Gastroesophageal sphincter (tissue), 4 donors: ENCODE measurements around the gene HS6ST2. TPM values are rescaled to one million over a fixed set of nuclear protein-coding genes. Genes with fewer than 3 reads are reported as not detected.

Source experiments
- ATAC-seq: fragments of 150-250 bp; one replicate; pipeline ENCODE4 v1.9.1; 2016; ENCODE audit warnings: mild to moderate bottlenecking, moderate library complexity
- H3K27ac ChIP-seq, 4 donors: fragments of 200-600 bp; sonication (generic) in 3 of 4; 1 replicate in 3 of 4; 2 replicates in 1 of 4; pipeline ENCODE4 v1.5.1; 2016 to 2019
- H3K27me3 ChIP-seq: fragments of 200-600 bp; sonication (generic); one replicate; pipeline ENCODE4 v1.5.1; 2019
- H3K36me3 ChIP-seq, 2 donors: fragments of 200-600 bp; sonication (generic); one replicate each; pipeline ENCODE4 v1.5.1; 2019; ENCODE audit warnings: control low read depth in 1 of 2
- H3K4me1 ChIP-seq, 3 donors: fragments of 200-600 bp; sonication (generic); 1 replicate in 2 of 3; 2 replicates in 1 of 3; pipeline ENCODE4 v1.5.1; 2016 to 2019; ENCODE audit warnings: control low read depth in 2 of 3
- H3K4me3 ChIP-seq, 2 donors: fragments of 200-600 bp; sonication (generic); one replicate each; pipeline ENCODE4 v1.5.1; 2019; ENCODE audit warnings: mild to moderate bottlenecking in 1 of 2, moderate library complexity in 1 of 2
- H3K9me3 ChIP-seq, 3 donors: fragments of 200-600 bp; sonication (generic); one replicate each; pipeline ENCODE4 v1.5.1; 2017 to 2019; ENCODE audit warnings: control low read depth in 2 of 3
- EP300 ChIP-seq: sonication (generic); formaldehyde crosslinking; IDR thresholded peaks from one replicate; pipeline ENCODE4 v1.6.1; 2017; ENCODE audit warnings: antibody characterized with exemption, mild to moderate bottlenecking
- POLR2A ChIP-seq, 2 donors: fragments of 450-650 bp; IDR thresholded peaks; one replicate each; pipeline ENCODE4 v1.6.1; 2017; ENCODE audit warnings: antibody characterized with exemption in 2 of 2, mild to moderate bottlenecking in 2 of 2, moderate library complexity in 1 of 2
- POLR2AphosphoS5 ChIP-seq: sonication (generic); formaldehyde crosslinking; IDR thresholded peaks from one replicate; pipeline ENCODE4 v1.6.1; 2017; ENCODE audit warnings: antibody characterized with exemption
- WGBS, 2 donors: methylation state at CpG; one replicate each; pipeline ENCODE4 v1.1.5; 2018; ENCODE audit warnings: low coverage in 1 of 2; 5-methylcytosine and 5-hydroxymethylcytosine counted together
- total RNA-seq, 4 donors: library from RNA; depleted of rRNA; stranded (reverse); fragments of >200 nt; gene quantifications; one replicate each; pipeline ENCODE4 v1.1.0, GENCODE V29; 2016
- TF ChIP-seq, protein P1 (sequence below), 4 experiments: fragments of 200-600 bp in 2 of 4; fragments of 450-650 bp in 2 of 4; sonication (generic) in 1 of 4; IDR thresholded peaks; one replicate each; pipeline ENCODE4 v1.5.1; 2017 to 2019; ENCODE audit warnings: antibody characterized with exemption in 4 of 4, mild to moderate bottlenecking in 2 of 4, moderate library complexity in 2 of 4

HS6ST2 gene
- total RNA-seq, 4 donors from 2014 or later: 0.08 to 1.9 (median 0.22) TPM

DNA sequence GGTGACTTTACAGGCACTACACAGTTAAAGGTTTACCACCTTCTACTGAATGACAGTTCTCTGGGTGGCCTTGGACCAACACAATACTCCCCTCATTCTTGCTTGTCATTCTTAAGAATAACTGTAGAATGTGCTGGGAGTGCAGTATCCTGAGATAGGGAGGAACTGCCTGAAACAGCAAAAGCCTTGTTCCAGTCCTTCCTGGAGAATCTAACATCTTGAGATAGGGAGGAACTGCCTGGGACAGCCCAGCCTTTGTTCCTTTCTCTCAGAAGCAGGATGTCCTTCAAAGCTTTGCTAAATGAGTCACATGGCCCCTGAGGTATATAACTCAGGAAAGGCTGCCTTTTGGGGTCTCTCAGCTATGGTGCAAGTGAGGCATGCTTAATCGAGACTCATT, 323.9 kb downstream of the HS6ST2 start:
- H3K4me3 ChIP-seq: no peak overlapping the region
- 29 to 50% methylated on average over 1 of the region's 1 CpG for WGBS, 2 donors
- ATAC-seq: no peak
- H3K36me3 ChIP-seq: no peaks in the 10 kb centered on the region
- no peak for TF ChIP-seq EP300
- TF ChIP-seq POLR2A (IDR thresholded peaks at IDR 0.05): no peak
- TF ChIP-seq, protein P1, sequence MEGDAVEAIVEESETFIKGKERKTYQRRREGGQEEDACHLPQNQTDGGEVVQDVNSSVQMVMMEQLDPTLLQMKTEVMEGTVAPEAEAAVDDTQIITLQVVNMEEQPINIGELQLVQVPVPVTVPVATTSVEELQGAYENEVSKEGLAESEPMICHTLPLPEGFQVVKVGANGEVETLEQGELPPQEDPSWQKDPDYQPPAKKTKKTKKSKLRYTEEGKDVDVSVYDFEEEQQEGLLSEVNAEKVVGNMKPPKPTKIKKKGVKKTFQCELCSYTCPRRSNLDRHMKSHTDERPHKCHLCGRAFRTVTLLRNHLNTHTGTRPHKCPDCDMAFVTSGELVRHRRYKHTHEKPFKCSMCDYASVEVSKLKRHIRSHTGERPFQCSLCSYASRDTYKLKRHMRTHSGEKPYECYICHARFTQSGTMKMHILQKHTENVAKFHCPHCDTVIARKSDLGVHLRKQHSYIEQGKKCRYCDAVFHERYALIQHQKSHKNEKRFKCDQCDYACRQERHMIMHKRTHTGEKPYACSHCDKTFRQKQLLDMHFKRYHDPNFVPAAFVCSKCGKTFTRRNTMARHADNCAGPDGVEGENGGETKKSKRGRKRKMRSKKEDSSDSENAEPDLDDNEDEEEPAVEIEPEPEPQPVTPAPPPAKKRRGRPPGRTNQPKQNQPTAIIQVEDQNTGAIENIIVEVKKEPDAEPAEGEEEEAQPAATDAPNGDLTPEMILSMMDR (IDR thresholded peaks at IDR 0.05): no peak
- TF ChIP-seq POLR2AphosphoS5: no peak
- H3K27me3 ChIP-seq: no peaks in the 10 kb centered on the region
- no peaks in the 10 kb centered on the region for H3K4me1 ChIP-seq
- H3K9me3 ChIP-seq: no peaks in the 10 kb centered on the region
- H3K27ac ChIP-seq: no peak overlapping the region

GRCh38 chrX:132631579-132632232, 326.7 kb downstream of the HS6ST2 start:
- Histone ChIP-seq H3K4me3 (no peak overlapping the region), H3K36me3 (no peaks in the 10 kb centered on the region), H3K27me3 (no peaks in the 10 kb centered on the region), H3K27ac (no peak overlapping the region), H3K4me1 (no peaks in the 10 kb centered on the region), H3K9me3 (no peaks in the 10 kb centered on the region)
- WGBS, 2 donors: 0% methylated on average over 1 of the region's 3 CpGs; no CpG with 5 or more reads in 1 of the 2 donors
- no peak for ATAC-seq
- TF ChIP-seq, protein P1 (IDR thresholded peaks at IDR 0.05): peak in 3 of 4 experiments; percentile 32 to 64 (median 39)
- no peak for TF ChIP-seq POLR2A (IDR thresholded peaks at IDR 0.05)

DNA sequence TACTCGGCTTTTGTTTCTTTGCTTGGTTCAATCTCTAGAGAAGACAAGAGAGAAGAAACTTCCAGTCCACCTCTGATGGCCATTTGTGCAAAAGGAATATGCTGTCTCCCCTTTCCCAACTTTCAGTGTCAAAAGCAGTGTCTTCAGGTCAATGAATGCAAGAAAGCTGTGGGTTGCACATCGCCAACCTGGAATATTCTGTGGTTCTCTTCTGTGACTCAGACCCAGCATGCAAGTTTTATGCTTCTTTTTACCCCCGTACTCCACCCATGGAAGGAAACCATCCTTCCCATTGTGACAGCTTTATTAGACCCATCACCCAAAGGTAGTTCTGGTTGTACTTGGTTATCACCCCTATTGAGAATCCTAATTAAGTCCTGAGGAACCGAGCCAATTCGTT, 334.0 kb downstream of the HS6ST2 start:
- WGBS, 2 donors: 69 to 100% methylated on average over 4 to 5 of the region's 5 CpGs
- Histone ChIP-seq H3K27me3 (no peaks in the 10 kb centered on the region), H3K4me3 (no peak overlapping the region), H3K27ac (no peak overlapping the region), H3K9me3 (no peaks in the 10 kb centered on the region), H3K36me3 (no peaks in the 10 kb centered on the region), H3K4me1 (no peaks in the 10 kb centered on the region)
- no peak for ATAC-seq
- TF ChIP-seq, protein P1 (IDR thresholded peaks at IDR 0.05): no peak
- TF ChIP-seq EP300 (no peak), POLR2A (IDR thresholded peaks at IDR 0.05) (no peak), POLR2AphosphoS5 (no peak)

DNA sequence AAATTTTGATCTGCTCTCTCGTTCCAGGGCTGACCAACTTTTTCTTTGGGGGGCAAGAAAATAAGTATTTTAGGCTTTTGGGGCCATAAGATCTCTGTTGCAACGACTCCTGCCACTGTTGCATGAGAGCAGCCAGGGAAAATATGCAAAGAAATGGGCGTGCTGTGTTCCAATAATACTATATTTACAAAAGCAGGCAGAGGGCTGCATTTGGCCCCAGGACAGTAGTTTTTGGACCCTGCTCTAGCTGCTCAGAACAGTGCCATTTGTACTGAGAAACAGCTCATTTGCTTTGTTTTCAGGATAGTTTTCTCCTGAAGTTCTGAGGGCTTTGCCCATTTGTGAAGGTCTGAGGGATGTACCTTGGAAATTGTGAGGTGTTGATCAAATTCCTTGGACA, 334.5 kb downstream of the HS6ST2 start:
- Histone ChIP-seq H3K4me3 (no peak overlapping the region), H3K27ac (no peak overlapping the region), H3K36me3 (no peaks in the 10 kb centered on the region), H3K27me3 (no peaks in the 10 kb centered on the region), H3K9me3 (no peaks in the 10 kb centered on the region), H3K4me1 (no peaks in the 10 kb centered on the region)
- no peak for ATAC-seq
- TF ChIP-seq, protein P1 (IDR thresholded peaks at IDR 0.05): no peak
- no peak for TF ChIP-seq POLR2A (IDR thresholded peaks at IDR 0.05)
- no peak for TF ChIP-seq POLR2AphosphoS5
- 56 to 69% methylated on average over 1 to 3 of the region's 3 CpGs for WGBS, 2 donors

DNA sequence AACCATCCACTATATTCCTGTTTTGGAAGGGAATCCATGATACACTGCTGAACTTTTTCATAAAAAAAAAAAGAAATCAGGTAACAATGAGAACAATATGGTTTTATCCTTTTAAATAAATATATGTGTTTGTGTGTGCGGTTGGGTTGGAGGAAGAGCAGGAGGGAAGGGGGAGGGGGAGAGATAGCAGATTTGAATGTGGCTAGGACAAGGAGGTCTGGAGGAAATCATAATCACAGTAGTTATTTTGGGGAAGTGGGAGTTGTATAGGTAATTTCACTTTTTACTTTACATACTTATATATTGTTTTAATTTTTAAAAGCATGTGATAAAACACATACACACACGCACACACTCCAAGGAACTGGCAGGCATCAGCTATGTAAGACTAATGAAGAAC, 335.1 kb downstream of the HS6ST2 start:
- Histone ChIP-seq H3K9me3 (no peaks in the 10 kb centered on the region), H3K27me3 (no peaks in the 10 kb centered on the region), H3K4me1 (no peaks in the 10 kb centered on the region), H3K27ac (no peak overlapping the region), H3K36me3 (no peaks in the 10 kb centered on the region), H3K4me3 (no peak overlapping the region)
- TF ChIP-seq, protein P1 (IDR thresholded peaks at IDR 0.05): no peak
- TF ChIP-seq POLR2AphosphoS5 (no peak), POLR2A (IDR thresholded peaks at IDR 0.05) (no peak), EP300 (no peak)
- 84 to 89% methylated on average over 2 of the region's 2 CpGs for WGBS, 2 donors
- ATAC-seq: no peak
